ENCODE data around the gene L2HGDH.
"Not testable (repeated sequence)": the region's sequence is repeated elsewhere in the genome, so short reads cannot be mapped to it uniquely, and the experiment has no call there.

Gene L2HGDH

GRCh38 chr14:50339178-50339804 lies 27.3 kb upstream of the L2HGDH start:
- no peak for DNase-seq (ENCODE audit: low spot score)

GRCh38 chr14:50338587-50338986 lies 26.6 kb upstream of the L2HGDH start:
- DNase-seq (ENCODE audit: low spot score), result no peak

GRCh38 chr14:50335989-50336824 lies 24.2 kb upstream of the L2HGDH start:
- no peak for DNase-seq (ENCODE audit: low spot score)

GRCh38 chr14:50335389-50335788 lies 23.4 kb upstream of the L2HGDH start:
- DNase-seq (ENCODE audit: low spot score), result no peak

GRCh38 chr14:50334211-50334610 lies 22.2 kb upstream of the L2HGDH start:
- no peak for DNase-seq (ENCODE audit: low spot score)

GRCh38 chr14:50333014-50333509 lies 21.0 kb upstream of the L2HGDH start:
- no peak for DNase-seq (ENCODE audit: low spot score)

- no peak for DNase-seq (ENCODE audit: low spot score)
Measured at GRCh38 chr14:50331596-50331995, 19.6 kb upstream of the L2HGDH start.

GRCh38 chr14:50321009-50321660 lies 9.1 kb upstream of the L2HGDH start:
- DNase-seq (ENCODE audit: low spot score), result peak; percentile 76

GRCh38 chr14:50320283-50320682 lies 8.3 kb upstream of the L2HGDH start:
- no peak for DNase-seq (ENCODE audit: low spot score)

- no peak for DNase-seq (ENCODE audit: low spot score)
Measured at GRCh38 chr14:50319721-50320120, 7.7 kb upstream of the L2HGDH start.

GRCh38 chr14:50319293-50319692 lies 7.3 kb upstream of the L2HGDH start:
- DNase-seq (ENCODE audit: low spot score), result no peak

- DNase-seq (ENCODE audit: low spot score), result no peak
Measured at GRCh38 chr14:50318031-50318626, 6.1 kb upstream of the L2HGDH start.

- not testable (repeated sequence) for DNase-seq (ENCODE audit: low spot score)
Measured at GRCh38 chr14:50314098-50314497, 2.1 kb upstream of the L2HGDH start.

- DNase-seq (ENCODE audit: low spot score), result no peak
Measured at GRCh38 chr14:50312734-50313054, 665 bp upstream of the L2HGDH start.

GRCh38 chr14:50311337-50311971 lies 575 bp downstream of the L2HGDH start:
- no peak for DNase-seq (ENCODE audit: low spot score)

- DNase-seq (ENCODE audit: low spot score), result no peak
Measured at GRCh38 chr14:50310445-50310844, 1.6 kb downstream of the L2HGDH start.

- DNase-seq (ENCODE audit: low spot score), result no peak
Measured at GRCh38 chr14:50308363-50308915, 3.6 kb downstream of the L2HGDH start.

GRCh38 chr14:50303744-50304471 lies 8.1 kb downstream of the L2HGDH start:
- DNase-seq (ENCODE audit: low spot score), result no peak

- DNase-seq (ENCODE audit: low spot score), result no peak
Measured at GRCh38 chr14:50301914-50302313, 10.1 kb downstream of the L2HGDH start.

GRCh38 chr14:50299585-50299984 lies 12.4 kb downstream of the L2HGDH start:
- DNase-seq (ENCODE audit: low spot score), result no peak

- no peak for DNase-seq (ENCODE audit: low spot score)
Measured at GRCh38 chr14:50290306-50290705, 21.7 kb downstream of the L2HGDH start.
